ENCODE data around the gene PLCD1. TPM values are rescaled to one million over a fixed set of nuclear protein-coding genes. Genes with fewer than 3 reads are reported as not detected.
A peak's percentile ranks its signal among the peaks of the same experiment; 100 is the strongest.
"Not testable (repeated sequence)": the region's sequence is repeated elsewhere in the genome, so short reads cannot be mapped to it uniquely, and the experiment has no call there.

The PLCD1 gene
- 10 to 100 TPM in 1 of 2 donors, 1 to 10 TPM in 1; 7.9 to 12.2 TPM for total RNA-seq

DNA sequence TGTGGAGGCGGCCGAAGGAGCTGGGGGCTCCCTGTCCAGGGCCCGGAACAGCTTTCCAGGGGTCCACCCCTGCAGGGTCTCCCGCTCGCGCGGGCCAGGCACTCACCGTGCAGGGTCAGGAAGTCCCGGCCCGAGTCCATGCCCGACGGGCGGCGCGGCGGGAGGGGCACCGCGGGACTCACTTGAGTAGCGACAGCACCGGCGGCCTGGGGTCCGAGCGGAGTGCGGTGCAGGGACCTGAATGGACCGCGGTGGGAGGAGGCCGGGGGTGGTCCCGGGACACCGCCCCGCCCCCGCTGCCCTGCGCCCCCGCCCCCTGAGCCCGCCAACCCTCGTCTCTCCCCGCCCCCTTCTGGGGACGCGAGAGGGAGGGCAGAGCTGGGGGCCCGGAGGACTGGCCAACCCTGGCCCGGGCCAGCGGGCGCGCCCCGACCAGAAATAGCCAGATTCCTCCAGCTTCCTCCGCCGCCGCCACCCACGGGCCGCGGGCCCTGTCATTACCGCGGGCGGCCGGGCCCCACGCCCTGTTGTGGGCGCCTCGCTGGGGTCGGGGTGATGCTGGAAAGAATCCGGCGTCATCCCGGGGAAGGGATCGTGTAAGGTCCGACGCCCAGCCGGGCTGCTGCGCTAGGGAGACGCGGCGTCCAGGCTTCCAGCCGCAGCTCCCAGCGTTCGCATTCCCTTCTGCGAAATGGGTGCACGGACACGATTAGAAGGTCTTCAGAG is at the start of gene PLCD1:
PLCD1 (minus strand) TSS at position 243 of the 726 bp plus-strand sequence; CDS start at position 140, 103 bp downstream.
- intact Hi-C loops (cut with DNase I) = no loop called here
- ATAC-seq (peak; percentile 10), DNase-seq (peak; percentile 52 to 74 (median 69))
- peaks cover 27% of the 10 kb centered on the region for H3K4me1 ChIP-seq
- TF ChIP-seq, protein P1, sequence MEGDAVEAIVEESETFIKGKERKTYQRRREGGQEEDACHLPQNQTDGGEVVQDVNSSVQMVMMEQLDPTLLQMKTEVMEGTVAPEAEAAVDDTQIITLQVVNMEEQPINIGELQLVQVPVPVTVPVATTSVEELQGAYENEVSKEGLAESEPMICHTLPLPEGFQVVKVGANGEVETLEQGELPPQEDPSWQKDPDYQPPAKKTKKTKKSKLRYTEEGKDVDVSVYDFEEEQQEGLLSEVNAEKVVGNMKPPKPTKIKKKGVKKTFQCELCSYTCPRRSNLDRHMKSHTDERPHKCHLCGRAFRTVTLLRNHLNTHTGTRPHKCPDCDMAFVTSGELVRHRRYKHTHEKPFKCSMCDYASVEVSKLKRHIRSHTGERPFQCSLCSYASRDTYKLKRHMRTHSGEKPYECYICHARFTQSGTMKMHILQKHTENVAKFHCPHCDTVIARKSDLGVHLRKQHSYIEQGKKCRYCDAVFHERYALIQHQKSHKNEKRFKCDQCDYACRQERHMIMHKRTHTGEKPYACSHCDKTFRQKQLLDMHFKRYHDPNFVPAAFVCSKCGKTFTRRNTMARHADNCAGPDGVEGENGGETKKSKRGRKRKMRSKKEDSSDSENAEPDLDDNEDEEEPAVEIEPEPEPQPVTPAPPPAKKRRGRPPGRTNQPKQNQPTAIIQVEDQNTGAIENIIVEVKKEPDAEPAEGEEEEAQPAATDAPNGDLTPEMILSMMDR (IDR thresholded peaks at IDR 0.05) = no peak
- TF ChIP-seq POLR2A (IDR thresholded peaks at IDR 0.05) = peak in 2 of 3 donors; percentile 55 to 57
- no peaks in the 10 kb centered on the region for H3K27me3 ChIP-seq
- 3 to 4% methylated on average over 20 to 59 of the region's 75 CpGs for WGBS, 2 donors
- H3K9me3 ChIP-seq = no peaks in the 10 kb centered on the region
- peak within 1 kb of the TSS; percentile 28 to 29 for H3K4me3 ChIP-seq
- no peaks in the 10 kb centered on the region for H3K36me3 ChIP-seq (replicated peaks in 1 of 2; ENCODE audit: insufficient read depth in 1 of 2, low read depth in 2 of 2)
- H3K27ac ChIP-seq = peak within 1 kb of the TSS; percentile 49 to 64 (median 58)

- ATAC-seq; H3K9me3 ChIP-seq; H3K27ac ChIP-seq; H3K36me3 ChIP-seq (replicated peaks in 1 of 2; ENCODE audit: insufficient read depth in 1 of 2, low read depth in 2 of 2); H3K4me1 ChIP-seq; H3K27me3 ChIP-seq; DNase-seq; H3K4me3 ChIP-seq; intact Hi-C loops (cut with DNase I): not testable (repeated sequence)
- WGBS, 2 donors = 33 to 50% methylated on average over 3 of the region's 3 CpGs
Measured at GRCh38 chr3:38077073-38077472, 47.6 kb upstream of the PLCD1 start.

GRCh38 chr3:38070013-38070412 is 40.6 kb upstream of the PLCD1 start:
- Histone ChIP-seq H3K9me3 (no peaks in the 10 kb centered on the region), H3K4me3 (no peak overlapping the region), H3K4me1 (no peaks in the 10 kb centered on the region), H3K27me3 (no peaks in the 10 kb centered on the region), H3K27ac (no peak overlapping the region), H3K36me3 (replicated peaks in 1 of 2; ENCODE audit: insufficient read depth in 1 of 2, low read depth in 2 of 2) (no peaks in the 10 kb centered on the region)
- DNase-seq (no peak), ATAC-seq (no peak)
- intact Hi-C loops (cut with DNase I) = no loop called here
- 73 to 85% methylated on average over 2 of the region's 2 CpGs for WGBS, 2 donors
- TF ChIP-seq POLR2A (IDR thresholded peaks at IDR 0.05) = no peak
- TF ChIP-seq, protein P1 (IDR thresholded peaks at IDR 0.05) = no peak

GRCh38 chr3:38067508-38068233 is 38.2 kb upstream of the PLCD1 start:
- WGBS, 2 donors = 82 to 87% methylated on average over 6 of the region's 6 CpGs
- Histone ChIP-seq H3K36me3 (replicated peaks in 1 of 2; ENCODE audit: insufficient read depth in 1 of 2, low read depth in 2 of 2) (no peaks in the 10 kb centered on the region), H3K9me3 (no peaks in the 10 kb centered on the region), H3K27me3 (no peaks in the 10 kb centered on the region), H3K4me3 (no peak overlapping the region), H3K4me1 (no peaks in the 10 kb centered on the region), H3K27ac (no peak overlapping the region)
- ATAC-seq (no peak), DNase-seq (no peak)
- intact Hi-C loops (cut with DNase I) = no loop called here
- TF ChIP-seq POLR2A (IDR thresholded peaks at IDR 0.05) = no peak
- TF ChIP-seq, protein P1 (IDR thresholded peaks at IDR 0.05) = no peak

- H3K36me3 ChIP-seq (replicated peaks in 1 of 2; ENCODE audit: insufficient read depth in 1 of 2, low read depth in 2 of 2); H3K27me3 ChIP-seq; H3K4me3 ChIP-seq; ATAC-seq; DNase-seq; intact Hi-C loops (cut with DNase I); H3K9me3 ChIP-seq; H3K27ac ChIP-seq; H3K4me1 ChIP-seq: not testable (repeated sequence)
- WGBS, 2 donors = 92% methylated on average over 20 to 26 of the region's 32 CpGs
Measured at GRCh38 chr3:38064453-38064852, 35.0 kb upstream of the PLCD1 start.

Measured in body of pancreas (tissue), 4 donors.